Medulla oblongata (tissue), 1 donor: Measurements from ENCODE around the gene KIRREL3.

Experiments used
- DNase-seq: peaks from one replicate; pipeline ENCODE4 v3.0.0-alpha.2; 2015; ENCODE audit errors: extremely low spot score

Gene KIRREL3

DNA sequence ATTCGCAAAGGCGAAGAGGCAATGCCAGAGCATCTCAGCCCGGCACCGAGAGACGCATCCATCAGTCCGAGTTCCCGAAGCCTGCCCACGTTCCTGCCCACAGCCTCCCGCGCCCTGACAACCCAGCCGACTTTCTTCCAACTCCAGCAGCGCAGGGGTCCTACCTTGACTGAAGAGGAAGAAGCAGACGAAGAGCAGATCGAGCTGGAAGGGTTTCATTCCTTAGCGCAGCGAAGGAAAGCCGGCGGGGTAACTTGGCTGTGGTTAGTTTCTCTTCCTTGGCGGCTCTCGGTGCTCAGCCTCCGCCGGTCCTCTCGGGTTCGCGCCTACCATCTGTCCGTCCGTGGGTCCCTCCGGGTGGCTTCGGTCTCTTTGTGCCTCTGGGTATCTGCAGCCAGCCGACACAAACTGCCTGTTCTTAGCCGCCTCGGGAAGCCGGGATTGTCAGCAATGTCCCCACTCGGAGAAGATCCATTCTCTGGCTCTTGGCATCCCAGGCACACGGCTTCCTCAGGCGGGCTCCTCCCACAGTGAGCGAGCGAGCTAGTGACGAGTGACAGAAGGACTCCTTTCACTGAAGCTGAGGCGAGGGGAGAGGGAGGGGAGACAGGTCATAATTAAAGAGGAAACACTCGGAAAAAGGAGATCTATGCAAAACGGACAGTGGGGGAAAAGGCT, at the start of gene KIRREL3:
Gene KIRREL3 (minus strand): TSS at position 480 of the 678 bp plus-strand sequence.
- peak; percentile 79 for DNase-seq

DNA sequence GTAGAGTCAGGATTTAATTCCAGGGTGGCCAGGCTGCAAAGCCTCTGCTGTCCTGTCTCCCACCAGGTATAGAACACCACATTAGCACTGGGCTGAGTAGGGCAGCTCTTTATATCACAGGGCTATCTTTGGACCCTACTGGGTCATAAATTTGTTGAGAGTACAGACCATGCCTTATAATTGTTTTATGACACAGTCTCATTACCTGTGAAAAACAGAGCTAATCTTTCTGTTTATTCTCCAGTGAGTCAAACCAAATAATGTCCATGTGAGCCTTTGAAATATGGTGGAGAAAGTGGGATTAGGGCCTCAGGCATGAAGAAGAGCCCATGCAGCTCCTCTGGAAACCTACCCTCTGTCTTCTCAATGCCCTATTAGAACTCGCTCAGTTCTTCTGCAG, 49.6 kb upstream of the KIRREL3 start:
- DNase-seq = no peak

DNA sequence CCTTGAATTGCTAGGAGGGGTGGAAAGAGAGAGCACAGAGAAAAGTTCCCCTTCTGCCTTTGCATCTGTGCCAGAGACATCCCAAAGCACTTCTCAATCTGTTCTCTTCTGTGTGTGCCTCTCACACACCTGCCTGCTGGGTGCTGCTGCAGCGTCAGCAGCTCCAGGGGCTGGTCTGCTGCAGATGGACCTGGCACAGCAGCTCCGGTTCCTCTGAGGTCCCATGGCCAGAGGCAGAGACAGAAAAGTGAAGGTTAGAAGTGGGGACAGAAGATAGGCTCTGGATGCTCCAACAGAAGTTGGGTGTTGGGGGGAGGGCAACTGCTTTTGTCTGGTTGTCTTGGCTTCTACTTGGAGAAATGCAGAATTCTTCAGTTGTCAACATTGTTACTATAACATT, 48.9 kb upstream of the KIRREL3 start:
- no peak for DNase-seq

DNA sequence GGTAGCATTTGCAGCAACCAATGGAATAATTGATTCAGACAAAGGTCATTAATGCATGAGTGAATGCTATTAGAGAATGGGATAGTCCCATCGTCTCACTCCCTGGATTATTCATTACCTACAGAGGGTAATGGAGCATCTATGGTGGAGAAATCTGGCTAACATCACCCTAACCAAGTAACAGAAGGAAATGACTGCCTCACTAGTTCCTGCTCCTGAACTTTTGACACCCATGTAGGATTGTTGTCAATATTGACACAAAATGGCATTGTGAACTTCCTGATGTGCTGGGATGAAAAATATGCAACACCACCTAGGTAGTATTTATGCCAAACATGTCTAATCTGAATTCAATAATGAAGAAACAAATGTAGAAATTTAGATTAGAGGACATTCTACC, 44.0 kb upstream of the KIRREL3 start:
- no peak for DNase-seq

DNA sequence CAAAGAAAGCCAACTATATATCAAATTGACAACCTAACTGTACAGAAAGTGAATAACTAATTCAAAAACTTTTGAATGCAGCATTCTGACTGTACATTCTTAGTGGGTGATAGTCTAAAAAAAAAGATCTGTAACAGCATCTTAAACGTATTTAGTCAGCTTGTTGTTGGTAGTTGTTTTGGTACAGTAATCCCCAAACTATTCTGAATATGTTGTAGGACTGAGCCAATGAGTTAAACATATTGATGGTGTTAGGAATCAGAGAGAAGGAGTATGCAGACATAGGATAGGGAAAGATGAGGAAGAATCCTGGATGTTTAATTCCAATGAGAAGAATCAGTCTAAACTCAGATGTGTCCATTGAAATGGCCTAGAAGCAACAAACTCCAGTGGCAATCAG, 41.9 kb upstream of the KIRREL3 start:
- DNase-seq = no peak

DNA sequence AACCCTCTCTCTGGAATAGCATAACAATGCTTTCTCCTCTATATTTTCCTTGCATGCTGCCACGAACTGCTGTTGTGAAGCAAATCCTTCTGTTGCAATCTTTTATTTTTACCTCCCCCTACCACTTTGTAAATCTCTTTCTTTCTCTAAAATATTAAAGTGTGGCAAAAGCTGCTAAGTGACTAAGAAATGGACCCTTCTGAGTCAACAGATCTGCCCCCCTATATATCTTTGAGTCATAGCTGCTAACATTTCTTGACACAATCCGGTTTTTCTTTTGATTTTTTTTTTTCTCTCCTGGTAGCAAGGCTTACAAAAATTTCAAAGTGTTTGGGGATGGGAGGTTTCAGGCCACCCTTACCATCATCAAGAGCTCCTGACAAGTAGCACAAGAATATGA, 39.0 kb upstream of the KIRREL3 start:
- no peak for DNase-seq

DNA sequence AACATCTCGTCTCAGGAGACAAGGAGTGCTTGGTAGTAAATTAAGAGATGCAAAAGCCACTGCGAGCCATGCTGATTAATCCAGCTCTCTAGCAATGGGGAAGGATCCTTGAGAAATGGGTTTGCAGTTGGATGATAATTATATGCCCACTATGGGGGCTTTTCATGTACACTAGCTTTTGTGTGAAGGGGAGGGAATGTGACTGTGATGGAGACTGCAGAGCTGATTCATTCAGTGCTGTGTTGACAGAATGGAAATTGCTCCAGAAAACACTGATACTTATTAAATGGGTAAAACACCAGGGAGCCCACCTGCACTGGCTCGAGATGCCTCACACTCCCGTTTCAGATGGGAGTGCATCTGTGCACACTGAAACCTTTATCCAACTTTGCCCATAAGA, 37.0 kb upstream of the KIRREL3 start:
- DNase-seq = no peak

DNA sequence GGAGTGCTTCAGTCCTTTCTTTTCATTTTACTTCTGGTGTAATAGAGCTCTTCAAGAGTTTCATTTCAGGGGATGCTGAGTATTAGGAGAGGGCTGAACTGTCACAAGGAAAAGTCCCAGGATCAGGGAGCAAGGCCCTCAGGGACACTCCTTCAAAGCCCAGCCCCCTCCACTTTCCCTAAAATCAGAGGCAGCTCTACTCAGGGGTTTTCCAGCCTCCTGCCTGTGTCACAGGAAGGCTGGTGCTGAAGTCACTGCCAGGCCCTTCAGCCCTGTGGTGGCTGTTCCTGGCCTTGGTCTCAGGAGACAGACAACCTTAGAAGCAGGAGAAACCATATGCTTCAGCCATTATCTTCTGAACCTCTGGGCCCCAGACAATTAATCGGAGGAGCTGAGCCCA, 36.4 kb upstream of the KIRREL3 start:
- no peak for DNase-seq

DNA sequence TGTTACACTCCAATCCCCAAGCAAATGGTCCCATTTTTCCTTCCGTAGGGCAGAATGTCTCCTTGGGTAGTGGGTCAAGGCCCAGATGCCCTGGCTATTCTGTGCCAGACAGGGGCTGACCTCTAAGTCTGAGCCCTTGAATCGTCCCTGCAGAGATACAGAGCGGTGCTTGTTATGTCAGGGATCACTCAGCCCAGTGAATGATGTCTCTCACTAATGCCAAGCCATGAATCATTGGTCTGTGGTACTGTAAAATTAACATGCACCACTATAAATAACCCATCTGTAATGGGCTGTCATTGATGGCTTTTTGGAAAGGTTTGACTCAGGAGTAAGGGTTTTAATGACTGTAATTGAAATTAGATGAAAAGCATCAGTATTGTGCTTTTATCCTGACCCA, 35.3 kb upstream of the KIRREL3 start:
- DNase-seq = no peak

DNA sequence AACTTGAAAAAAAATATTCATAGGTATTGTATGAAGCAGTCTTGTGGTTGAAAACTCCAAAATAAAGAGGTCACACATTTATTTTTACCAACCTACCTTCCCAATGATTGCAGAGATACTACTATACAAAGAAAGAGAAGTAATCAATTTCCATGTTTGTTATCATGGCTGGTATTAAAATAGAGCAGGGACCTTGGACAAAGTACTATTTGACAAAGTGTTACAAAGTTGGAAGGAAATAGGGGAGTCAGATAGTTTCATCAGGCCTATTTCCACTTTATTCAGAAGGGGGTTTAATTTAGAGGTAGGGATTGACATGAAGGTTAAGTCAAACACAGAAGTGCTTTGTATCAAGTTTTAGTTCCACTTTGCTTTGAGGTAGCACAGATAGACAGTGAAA, 34.4 kb upstream of the KIRREL3 start:
- DNase-seq = no peak

DNA sequence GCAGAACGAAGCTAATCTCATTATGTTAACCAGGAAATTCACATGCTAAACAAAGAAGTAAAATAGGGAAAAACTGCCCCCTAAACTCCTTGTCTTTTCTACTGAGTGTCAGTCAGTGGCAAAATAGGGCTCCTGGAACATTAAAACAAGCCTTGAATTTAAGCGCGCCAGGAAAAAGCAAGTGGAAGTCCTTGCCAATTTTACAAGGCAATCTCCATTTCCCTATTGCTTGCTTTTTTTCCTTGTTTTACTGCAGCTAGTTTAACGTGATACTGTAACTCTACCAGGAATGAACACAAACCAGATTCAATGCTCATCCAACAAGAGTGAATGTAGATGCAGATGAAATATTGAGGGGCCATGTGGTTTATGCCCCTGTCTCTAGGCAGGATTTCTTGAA, 28.1 kb upstream of the KIRREL3 start:
- no peak for DNase-seq

DNA sequence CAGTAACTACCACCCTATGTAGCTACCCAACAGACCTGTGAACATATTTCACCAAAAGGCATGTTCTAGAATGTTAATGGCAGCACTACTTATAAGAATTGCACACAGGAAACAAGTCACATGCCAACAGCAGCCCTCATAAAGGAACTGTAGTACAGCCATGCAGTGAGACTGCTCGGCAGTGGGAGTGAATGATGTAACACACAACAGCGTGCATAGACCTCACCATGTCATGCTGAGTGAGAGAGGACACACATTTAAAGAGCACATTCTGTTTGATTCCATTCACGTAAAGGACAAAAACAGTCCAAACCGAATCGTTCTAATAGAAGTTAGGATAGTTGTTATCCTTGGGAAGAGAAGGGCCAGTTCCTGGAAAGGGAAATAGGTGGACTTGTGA, 27.2 kb upstream of the KIRREL3 start:
- DNase-seq = no peak

DNA sequence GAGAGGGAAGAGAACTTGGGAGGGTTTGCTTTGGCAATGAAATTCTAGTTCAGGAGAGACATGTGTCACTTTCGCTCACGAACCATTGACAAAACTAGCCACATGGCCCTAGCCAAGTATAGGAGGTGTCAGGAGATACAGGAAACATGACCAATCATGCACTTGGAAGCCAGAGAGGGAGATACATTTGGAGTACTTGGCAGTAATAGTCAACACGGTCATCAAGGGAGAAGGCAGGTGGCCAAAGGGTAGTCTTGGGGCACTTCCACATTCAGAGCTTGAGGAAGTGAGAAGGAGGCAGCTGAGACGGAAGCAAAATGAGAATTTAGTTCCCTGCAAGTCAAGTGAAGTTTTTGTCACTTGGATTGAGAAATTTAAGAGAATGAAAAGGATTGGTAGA, 26.4 kb upstream of the KIRREL3 start:
- peak; percentile 49 for DNase-seq

DNA sequence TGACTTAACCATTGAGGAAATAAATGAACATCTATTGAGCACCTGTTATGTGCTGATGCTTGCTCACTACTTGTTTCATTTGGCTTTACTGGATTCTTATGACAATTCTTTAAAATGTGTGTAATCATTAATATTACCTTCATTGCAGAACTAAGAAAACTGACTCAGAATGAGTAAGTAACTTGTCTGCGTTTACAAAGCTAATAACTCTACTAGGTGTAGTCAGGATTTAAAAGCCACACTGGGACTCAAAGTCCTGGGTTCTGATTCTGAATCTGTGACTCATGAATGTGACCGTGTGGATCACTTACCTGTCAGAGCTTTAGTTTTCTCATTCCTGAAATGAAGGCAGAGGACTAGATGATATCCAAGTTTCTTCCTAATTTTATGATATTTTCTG, 23.4 kb upstream of the KIRREL3 start:
- DNase-seq = no peak

DNA sequence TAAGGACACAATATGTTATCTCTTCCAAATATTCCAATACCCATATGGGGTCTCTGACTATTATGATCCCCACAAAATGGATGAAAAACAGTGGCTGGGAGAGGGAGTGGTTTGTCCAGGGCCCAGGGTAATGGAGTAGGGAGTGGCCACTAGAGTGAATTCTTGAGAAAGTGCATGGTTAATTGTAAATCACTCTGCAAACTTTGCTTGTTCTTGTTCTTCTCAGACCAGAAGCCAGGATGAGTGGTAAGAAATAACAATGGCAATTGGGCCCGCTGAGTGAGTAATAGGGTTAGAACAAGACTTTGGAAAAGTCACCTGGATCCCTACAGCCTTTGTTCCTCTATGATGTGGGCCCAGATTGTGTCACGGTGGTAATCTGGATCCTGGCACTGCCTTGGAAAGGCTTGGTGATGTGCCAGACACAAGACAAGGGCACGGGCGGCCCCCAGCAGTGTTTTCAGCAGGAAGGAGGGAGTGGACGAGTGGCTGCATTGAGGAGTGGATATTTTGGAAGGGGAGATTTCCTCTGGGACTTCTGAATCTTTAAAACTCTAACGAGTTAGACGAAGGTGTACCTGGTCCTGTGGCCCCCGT, 18.2 kb upstream of the KIRREL3 start:
- DNase-seq = no peak

DNA sequence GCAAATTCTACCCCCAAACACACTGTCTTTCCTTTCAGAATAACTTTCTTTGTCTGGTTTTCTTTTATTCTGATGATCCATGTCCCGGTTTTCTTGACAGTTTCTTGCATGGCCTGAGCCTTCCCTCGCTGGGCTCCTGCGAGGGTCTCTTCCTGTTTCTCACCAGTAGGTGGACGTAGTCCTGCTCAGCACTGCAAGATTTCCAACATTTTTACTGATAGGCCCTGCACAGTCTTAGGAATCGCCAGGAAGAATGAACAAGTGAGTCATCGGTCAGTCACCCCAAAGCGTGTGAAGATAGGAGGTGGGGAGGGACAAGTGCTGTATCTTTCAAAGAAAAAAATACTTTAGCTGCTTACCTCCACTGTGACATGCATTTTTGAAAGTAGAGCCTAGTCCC, 16.9 kb upstream of the KIRREL3 start:
- no peak for DNase-seq

DNA sequence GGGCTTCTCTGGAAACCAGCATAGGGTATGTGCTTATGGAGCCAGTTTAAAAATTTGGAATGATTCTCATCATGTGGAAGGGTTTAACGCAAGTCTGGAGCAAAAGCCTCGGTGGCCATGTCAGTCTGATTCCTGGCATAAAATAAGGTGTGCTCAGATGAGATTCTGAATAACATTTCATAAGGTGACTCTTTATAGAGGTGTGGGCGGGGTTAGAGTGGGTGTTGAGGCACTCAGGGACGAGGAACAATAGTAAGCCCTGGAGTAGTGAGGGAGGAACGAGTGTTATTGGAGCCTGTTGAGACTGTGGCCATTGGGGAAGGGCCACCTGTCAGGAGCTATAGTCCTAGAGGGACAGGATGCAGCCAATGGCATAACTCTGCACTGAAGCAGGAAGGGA, 13.0 kb upstream of the KIRREL3 start:
- no peak for DNase-seq

DNA sequence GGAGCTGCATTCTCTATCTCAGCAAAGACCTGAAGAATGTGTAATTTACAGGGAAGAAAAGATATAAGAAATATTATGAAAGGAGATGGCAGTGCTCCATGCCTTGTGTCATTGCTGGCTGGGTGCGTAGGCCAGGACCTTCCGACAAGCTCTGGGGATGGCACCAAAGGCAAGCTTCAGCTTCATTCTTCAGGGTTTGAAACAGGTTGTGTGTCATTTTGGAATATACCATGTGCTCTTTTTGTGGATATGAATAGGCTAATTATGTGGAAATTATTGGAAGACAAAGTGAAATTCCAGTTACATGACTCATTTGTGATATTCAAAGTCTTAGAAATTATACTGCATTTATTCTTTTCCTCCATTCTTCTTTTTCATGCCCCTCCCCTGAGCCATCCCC, 5.7 kb upstream of the KIRREL3 start:
- no peak for DNase-seq

DNA sequence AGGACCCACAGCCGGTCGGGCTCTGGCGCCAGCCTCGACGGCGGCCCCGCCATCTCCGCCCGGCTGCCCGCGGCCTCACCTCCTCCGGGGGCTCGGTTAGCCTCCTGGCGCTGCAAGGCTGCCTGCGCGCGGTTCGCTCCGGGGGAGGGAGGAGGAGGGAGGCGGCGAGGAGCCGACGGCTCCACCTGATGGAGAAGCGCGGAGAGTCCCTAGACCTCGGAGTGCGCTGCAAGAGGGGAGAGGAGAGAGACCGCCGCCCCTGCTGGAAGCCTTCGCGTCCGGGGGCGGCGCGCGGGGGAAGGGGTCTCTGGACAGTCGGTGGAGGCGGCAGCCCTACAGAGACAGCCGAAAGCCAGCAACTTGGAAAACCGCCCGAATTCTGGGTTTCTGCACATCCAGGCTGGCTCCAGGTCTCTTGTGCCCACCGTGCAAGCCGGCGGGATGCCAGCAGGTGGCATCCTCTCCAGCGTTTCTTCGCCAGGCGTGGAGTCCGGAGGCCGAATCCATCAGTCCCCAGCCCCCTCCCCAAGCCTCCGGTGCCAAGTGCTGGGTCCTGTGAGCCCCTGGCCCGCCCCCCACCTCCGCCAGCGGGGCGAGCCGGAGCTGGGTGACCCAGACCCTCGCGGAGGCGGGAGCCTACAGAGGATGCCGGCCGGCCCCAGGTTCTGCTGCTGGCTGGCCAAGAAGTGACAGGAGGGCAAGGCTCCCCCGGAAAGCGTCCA, 2.9 kb upstream of the KIRREL3 start:
- DNase-seq = peak; percentile 42

DNA sequence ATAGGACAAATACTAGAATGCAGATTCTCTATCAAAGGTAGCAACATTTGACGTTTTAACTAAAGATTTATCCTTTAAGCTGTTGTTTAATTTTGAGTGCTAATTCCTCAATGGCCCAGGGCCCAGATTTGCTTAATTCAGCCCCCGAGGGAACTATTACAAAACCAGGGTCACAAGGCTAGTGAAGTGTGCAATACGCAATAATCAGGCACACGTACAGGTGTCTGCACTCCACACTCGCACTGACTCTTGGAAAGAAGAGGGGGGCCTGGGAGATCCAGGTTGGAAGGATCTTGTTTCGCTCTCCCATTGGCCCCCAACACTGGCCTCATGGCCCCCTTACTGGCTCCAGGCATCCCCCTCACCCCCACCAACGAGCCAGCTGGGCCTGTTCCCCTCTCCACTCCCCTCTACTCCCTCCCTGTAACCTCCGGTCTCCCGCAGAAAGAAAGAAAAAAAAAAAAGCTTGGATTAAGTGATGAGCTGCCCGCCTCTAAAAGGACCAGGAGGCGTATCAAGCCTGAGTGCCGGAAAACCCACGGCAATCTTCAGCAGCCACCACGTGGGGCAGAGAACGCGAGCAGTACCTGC, 2.2 kb upstream of the KIRREL3 start:
- DNase-seq = no peak

DNA sequence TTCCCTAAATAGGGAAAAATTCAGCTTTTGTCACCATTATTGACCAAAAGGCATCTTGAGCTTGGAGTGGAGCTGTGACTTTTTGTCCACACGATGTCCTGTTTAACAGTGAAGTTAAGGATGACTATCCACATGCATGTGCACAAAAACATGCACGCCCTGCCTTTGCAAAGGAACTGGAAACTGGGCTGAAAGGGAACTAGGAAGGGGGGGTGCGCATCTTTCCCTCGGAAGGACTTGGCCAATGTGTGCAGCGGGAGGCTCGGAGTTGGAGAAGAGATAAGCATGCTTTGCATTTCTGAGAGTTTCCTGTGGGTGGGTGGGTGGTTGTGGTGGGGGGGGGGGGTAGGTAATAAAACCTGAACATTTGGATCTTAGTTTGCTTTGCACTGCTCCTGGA, 411 bp upstream of the KIRREL3 start:
- peak; percentile 47 for DNase-seq

DNA sequence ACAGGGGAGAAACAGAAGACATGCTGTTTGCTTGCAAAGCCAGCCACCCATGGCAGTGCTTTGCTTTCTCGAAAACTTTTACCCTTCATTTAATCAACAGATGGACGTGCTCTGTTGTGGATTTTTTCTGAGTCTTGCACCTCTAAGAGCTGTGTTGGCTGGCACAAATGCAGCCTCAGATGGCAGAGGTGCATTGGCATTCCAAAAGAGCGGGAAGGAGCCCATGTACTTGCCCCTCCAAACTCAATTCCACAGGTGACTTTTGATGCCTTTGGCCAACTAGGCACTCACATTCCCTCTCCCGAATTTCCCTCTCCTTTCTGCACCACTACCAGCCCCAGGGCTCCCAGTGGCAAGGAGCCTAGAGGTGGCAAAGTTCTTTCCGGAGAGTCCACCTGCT, 1.2 kb downstream of the KIRREL3 start:
- no peak for DNase-seq

DNA sequence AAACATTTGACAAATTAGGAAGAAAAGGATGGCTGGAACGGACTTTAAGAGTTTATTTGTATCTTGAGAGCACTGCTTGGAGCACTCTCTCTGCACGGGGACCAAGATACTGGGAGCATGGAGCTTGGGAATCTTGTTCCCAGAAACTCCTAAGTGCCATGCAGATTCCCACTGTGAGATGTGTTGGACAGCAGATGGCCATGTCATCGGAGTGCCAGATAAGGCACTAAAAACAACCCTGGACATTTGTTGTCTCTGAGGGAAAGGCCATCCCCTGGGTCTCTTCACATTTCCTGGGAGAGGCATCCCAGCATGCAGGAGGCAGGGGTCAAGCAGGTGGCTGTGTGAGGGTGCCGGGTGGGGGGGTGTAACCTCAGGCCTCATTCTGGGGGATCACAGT, 2.9 kb downstream of the KIRREL3 start:
- no peak for DNase-seq
